Heart left ventricle (tissue), 16 donors: Measurements from ENCODE around the gene ALCAM. TPM values are rescaled to one million over a fixed set of nuclear protein-coding genes. Genes with fewer than 3 reads are reported as not detected.

ENCODE experiments used
- ATAC-seq, 4 donors: fragments of 200-7000 bp; cut with Tn5 transposase; one replicate each; pipeline ENCODE4 v1.9.1; 2020 to 2022; ENCODE audit warnings: moderate library complexity in 4 of 4, mild to moderate bottlenecking in 3 of 4, moderate number of reproducible peaks in 1 of 4
- DNase-seq, 5 donors: peaks; one replicate each; pipeline ENCODE4 v3.0.0-alpha.2; 2020
- H3K27ac ChIP-seq, 12 donors: fragments of 200-600 bp; sonication (generic) in 4 of 12; one replicate each; pipeline versions ENCODE4 v1.5.0 to v1.8.0; 2016 to 2022; ENCODE audit warnings: mild to moderate bottlenecking in 2 of 12
- H3K27me3 ChIP-seq, 9 donors: fragments of 200-600 bp; sonication (generic) in 2 of 9; one replicate each; pipeline versions ENCODE4 v1.5.1 to v1.8.0; 2016 to 2022; ENCODE audit warnings: mild to moderate bottlenecking in 3 of 9
- H3K36me3 ChIP-seq, 9 donors: fragments of 200-600 bp; sonication (generic) in 2 of 9; one replicate each; pipeline versions ENCODE4 v1.5.0 to v1.8.0; 2018 to 2022; ENCODE audit warnings: mild to moderate bottlenecking in 2 of 9
- H3K4me1 ChIP-seq, 12 donors: fragments of 200-600 bp; sonication (generic) in 4 of 12; one replicate each; pipeline versions ENCODE4 v1.5.0 to v1.8.0; 2016 to 2022; ENCODE audit warnings: mild to moderate bottlenecking in 3 of 12
- H3K4me3 ChIP-seq, 12 donors: fragments of 200-600 bp; sonication (generic) in 4 of 12; one replicate each; pipeline versions ENCODE4 v1.5.0 to v1.8.0; 2017 to 2022; ENCODE audit warnings: mild to moderate bottlenecking in 9 of 12, moderate library complexity in 4 of 12
- H3K9me3 ChIP-seq, 12 donors: fragments of 200-600 bp; sonication (generic) in 4 of 12; one replicate each; pipeline versions ENCODE4 v1.5.0 to v1.8.0; 2016 to 2022; ENCODE audit warnings: mild to moderate bottlenecking in 1 of 12
- CTCF ChIP-seq, 12 donors: fragments of 200-600 bp; sonication (generic) in 4 of 12; IDR thresholded peaks; one replicate each; pipeline versions ENCODE4 v1.5.0 to v1.8.0; 2018 to 2022; ENCODE audit warnings: antibody characterized with exemption in 12 of 12, mild to moderate bottlenecking in 5 of 12
- POLR2A ChIP-seq, 2 donors: fragments of 450-650 bp; IDR thresholded peaks; one replicate each; pipeline ENCODE4 v1.6.1; 2017; ENCODE audit warnings: antibody characterized with exemption in 2 of 2, mild to moderate bottlenecking in 2 of 2, moderate library complexity in 2 of 2
- WGBS, 4 donors: extraction: QIAGEN DNeasy Blood & Tissue Kit in 2 of 4; methylation state at CpG; one replicate each; pipeline versions ENCODE4 v1.1.5 to v1.1.7; 2013 to 2018; 5-methylcytosine and 5-hydroxymethylcytosine counted together
- intact Hi-C, 10 donors: fragments of 100-400 bp; cut with DNase I; formaldehyde crosslinking; loops; one replicate each; pipeline versions ENCODE4 v1.11.1 to v1.14.2; 2022
- polyA plus RNA-seq, 2 donors: library from polyadenylated mRNA; stranded (reverse); fragments of 200-250 nt; gene quantifications; one replicate each; pipeline ENCODE4 v1.2.3, GENCODE V29; 2013
- total RNA-seq, 9 donors: library from RNA; depleted of rRNA in 2 of 9; stranded (reverse); fragments of >200 nt in 2 of 9; fragmentation: NEBNext Ultra II Directional in 3 of 9; extraction: Animal tissue kit (Norgen Biotek cat#: 25700) in 3 of 9; gene quantifications; one replicate each; pipeline versions ENCODE4 v1.1.0 to v1.2.4, GENCODE V29; 2016 to 2023
- donor health status: ischemic (EF 13 %, LVEDD 7.1; RV severe dilation, severe dysfunction).
- donor health status: healthy with polysubstance abuse.
- donor health status: DM: no; HTN: yes; CAD: no.
- donor health status: DM: no; HTN: no; CAD: no.
- donor health status: ischemic (EF 25% LVEDD 6.9; RV normal size, moderate dysfunction).
- donor health status: ischemic (EF 25% LVEDD 5.7; RV mildly dilated, moderate dysfunction).
- donor health status: healthy.
- donor health status: DM: yes; HTN: yes; CAD: no.
- donor health status: ischemic (EF 35%, LVEDD 5.7; RV mildly dilated, moderate dysfunction).
- donor health status: nonischemic (EF 11% LVEDD 7.7; RV severe dilation, severe dysfunction).
- donor health status: DM: yes; HTN: yes; CAD: no.
- donor health status: PGD.
- donor health status: ischemic (EF 29% LVEDD 5.4; RV normal size, mild dysfunction).
- donor health status: nonischemic (EF 23%, LVEDD 6.1; RV moderate dilation, normal function).

ALCAM gene
- total and polyA plus RNA-seq, 11 donors, result 0.91 to 19.9 (median 5.5) TPM

- no peaks in the 10 kb centered on the region for H3K27me3 ChIP-seq
- H3K4me1 ChIP-seq, result no peaks in the 10 kb centered on the region
- TF ChIP-seq POLR2A (IDR thresholded peaks at IDR 0.05) (no peak), CTCF (IDR thresholded peaks at IDR 0.05) (no peak)
- DNase-seq (no peak), ATAC-seq (no peak)
- H3K27ac ChIP-seq, result no peak overlapping the region
- H3K36me3 ChIP-seq, result no peaks in the 10 kb centered on the region
- no peak overlapping the region for H3K4me3 ChIP-seq
- peaks cover 0 to 25% (median 4%) of the 10 kb centered on the region in 12 donors for H3K9me3 ChIP-seq
- intact Hi-C loops, result no loop called here
- WGBS, 4 donors, result 59 to 77% (median 75%) methylated on average over 1 of the region's 1 CpG
Measured at GRCh38 chr3:105332961-105333360, 33.7 kb upstream of the ALCAM start.

- no peak for ATAC-seq
- no peaks in the 10 kb centered on the region for H3K36me3 ChIP-seq
- DNase-seq, result no peak
- intact Hi-C loops, result no loop called here
- 66 to 75% (median 69%) methylated on average over 1 of the region's 1 CpG for WGBS, 4 donors
- TF ChIP-seq CTCF (IDR thresholded peaks at IDR 0.05) (no peak), POLR2A (IDR thresholded peaks at IDR 0.05) (no peak)
- peaks cover 0 to 25% (median 4%) of the 10 kb centered on the region in 12 donors for H3K9me3 ChIP-seq
- H3K27me3 ChIP-seq, result no peaks in the 10 kb centered on the region
- no peak overlapping the region for H3K27ac ChIP-seq
- H3K4me1 ChIP-seq, result no peaks in the 10 kb centered on the region
- H3K4me3 ChIP-seq, result no peak overlapping the region
Measured at GRCh38 chr3:105334138-105334882, 32.4 kb upstream of the ALCAM start.

GRCh38 chr3:105339946-105340345, 26.8 kb upstream of the ALCAM start:
- ATAC-seq (no peak), DNase-seq (no peak)
- Histone ChIP-seq H3K4me1 (no peaks in the 10 kb centered on the region), H3K9me3 (no peaks in the 10 kb centered on the region), H3K36me3 (no peaks in the 10 kb centered on the region), H3K4me3 (no peak overlapping the region), H3K27me3 (no peaks in the 10 kb centered on the region), H3K27ac (no peak overlapping the region)
- 57 to 63% (median 58%) methylated on average over 1 of the region's 1 CpG for WGBS, 4 donors
- TF ChIP-seq CTCF (IDR thresholded peaks at IDR 0.05), result no peak
- TF ChIP-seq POLR2A (IDR thresholded peaks at IDR 0.05), result no peak
- intact Hi-C loops, result no loop called here

- no peak for DNase-seq
- Histone ChIP-seq H3K36me3 (no peaks in the 10 kb centered on the region), H3K4me3 (no peak overlapping the region), H3K4me1 (no peaks in the 10 kb centered on the region), H3K27ac (no peak overlapping the region), H3K9me3 (no peaks in the 10 kb centered on the region), H3K27me3 (no peaks in the 10 kb centered on the region)
- WGBS, 4 donors, result 55 to 67% (median 59%) methylated on average over 5 of the region's 5 CpGs
- TF ChIP-seq CTCF (IDR thresholded peaks at IDR 0.05) (no peak), POLR2A (IDR thresholded peaks at IDR 0.05) (no peak)
- ATAC-seq, result no peak
- intact Hi-C loops, result no loop called here
Measured at GRCh38 chr3:105343991-105344390, 22.7 kb upstream of the ALCAM start.
